Measurements from ENCODE around the gene ZC3H15.

Gene ZC3H15

DNA sequence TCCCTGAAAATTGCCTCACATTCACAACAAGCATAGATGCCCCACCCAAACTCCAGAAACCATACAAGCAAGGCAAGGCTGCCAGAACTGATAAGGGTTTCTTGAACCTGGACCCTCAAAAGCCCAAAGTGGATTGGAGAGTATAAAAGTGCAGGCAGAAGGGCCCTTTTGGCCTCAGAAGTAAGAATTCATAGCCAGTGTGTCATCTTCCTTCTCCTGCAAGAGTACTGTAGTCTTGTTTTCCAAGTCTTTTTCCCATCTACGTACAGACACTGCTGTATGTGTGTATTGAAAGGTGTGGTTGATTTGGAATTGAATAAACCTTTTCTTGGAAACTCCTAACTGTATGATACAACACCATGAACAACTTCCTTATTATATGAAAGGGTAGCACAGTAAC, 46.8 kb downstream of the ZC3H15 start:
- TF ChIP-seq ZFX (IDR thresholded peaks at IDR 0.05; ENCODE audit: borderline replicate concordance), result no peak
- TF ChIP-seq, protein P1, sequence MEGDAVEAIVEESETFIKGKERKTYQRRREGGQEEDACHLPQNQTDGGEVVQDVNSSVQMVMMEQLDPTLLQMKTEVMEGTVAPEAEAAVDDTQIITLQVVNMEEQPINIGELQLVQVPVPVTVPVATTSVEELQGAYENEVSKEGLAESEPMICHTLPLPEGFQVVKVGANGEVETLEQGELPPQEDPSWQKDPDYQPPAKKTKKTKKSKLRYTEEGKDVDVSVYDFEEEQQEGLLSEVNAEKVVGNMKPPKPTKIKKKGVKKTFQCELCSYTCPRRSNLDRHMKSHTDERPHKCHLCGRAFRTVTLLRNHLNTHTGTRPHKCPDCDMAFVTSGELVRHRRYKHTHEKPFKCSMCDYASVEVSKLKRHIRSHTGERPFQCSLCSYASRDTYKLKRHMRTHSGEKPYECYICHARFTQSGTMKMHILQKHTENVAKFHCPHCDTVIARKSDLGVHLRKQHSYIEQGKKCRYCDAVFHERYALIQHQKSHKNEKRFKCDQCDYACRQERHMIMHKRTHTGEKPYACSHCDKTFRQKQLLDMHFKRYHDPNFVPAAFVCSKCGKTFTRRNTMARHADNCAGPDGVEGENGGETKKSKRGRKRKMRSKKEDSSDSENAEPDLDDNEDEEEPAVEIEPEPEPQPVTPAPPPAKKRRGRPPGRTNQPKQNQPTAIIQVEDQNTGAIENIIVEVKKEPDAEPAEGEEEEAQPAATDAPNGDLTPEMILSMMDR (IDR thresholded peaks at IDR 0.05), result no peak
- H3K27ac ChIP-seq, result peak overlapping the region; percentile 83

DNA sequence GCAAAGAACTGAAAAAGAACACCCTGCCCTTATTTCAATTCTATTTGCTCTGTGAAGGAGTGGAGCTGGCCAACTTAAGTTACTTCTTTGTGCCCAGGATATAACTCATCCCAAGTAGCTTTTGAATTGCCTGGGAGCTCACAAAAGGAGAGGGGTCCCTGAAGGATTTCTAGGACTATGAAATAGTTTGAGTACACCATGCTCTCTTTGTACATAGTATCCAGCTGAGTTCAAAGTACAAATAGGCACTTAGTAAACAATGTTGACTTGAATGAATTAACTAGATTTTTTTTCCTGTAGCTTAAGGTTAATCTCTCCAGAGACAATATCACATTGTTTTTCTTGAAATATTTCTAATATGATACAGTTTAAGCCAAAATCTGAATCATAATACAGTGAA, 47.7 kb downstream of the ZC3H15 start:
- no peak for TF ChIP-seq ZFX (IDR thresholded peaks at IDR 0.05; ENCODE audit: borderline replicate concordance)
- TF ChIP-seq, protein P1 (IDR thresholded peaks at IDR 0.05), result no peak
- peak overlapping the region; percentile 83 for H3K27ac ChIP-seq

DNA sequence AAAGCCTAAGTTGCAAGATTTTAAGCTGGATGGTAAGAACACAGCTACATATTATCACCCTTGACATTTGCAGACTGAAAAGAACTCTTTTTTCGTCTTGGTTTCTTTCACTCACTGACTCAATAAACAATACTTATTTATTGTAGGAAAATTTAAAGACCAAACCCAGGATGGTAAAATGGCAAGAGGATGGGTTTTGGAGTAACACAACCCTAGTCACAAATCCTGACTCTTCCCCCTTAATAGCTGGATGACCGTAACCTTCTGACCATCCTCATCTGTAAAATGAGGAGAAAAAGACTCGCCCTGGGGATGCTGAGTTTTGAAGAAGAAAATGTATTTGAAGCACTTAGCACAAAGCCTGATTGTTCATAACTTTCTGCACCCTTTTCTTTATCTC, 48.3 kb downstream of the ZC3H15 start:
- TF ChIP-seq, protein P1 (IDR thresholded peaks at IDR 0.05), result no peak
- no peak for TF ChIP-seq ZFX (IDR thresholded peaks at IDR 0.05; ENCODE audit: borderline replicate concordance)
- peak overlapping the region; percentile 83 for H3K27ac ChIP-seq

DNA sequence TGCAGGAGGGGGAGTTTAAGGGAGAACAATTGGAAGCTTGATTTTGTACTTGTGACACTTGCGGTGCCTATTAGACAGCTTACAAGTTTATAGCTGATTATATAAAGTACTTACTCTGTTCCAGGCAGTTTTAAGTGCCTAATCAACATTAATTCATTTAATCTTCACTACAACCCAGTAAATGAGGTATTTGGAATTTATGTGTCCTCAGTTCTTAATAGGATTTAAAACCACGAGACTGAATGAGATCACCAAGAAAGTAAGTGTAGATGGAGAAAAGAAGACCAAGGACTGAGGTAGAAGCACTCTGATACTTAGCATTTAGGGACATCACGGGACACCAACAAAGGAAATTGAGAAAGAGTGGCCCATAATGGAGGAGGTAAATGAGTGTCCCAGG, 49.8 kb downstream of the ZC3H15 start:
- H3K27ac ChIP-seq, result no peak overlapping the region
- TF ChIP-seq, protein P1 (IDR thresholded peaks at IDR 0.05), result no peak
- no peak for TF ChIP-seq ZFX (IDR thresholded peaks at IDR 0.05; ENCODE audit: borderline replicate concordance)

DNA sequence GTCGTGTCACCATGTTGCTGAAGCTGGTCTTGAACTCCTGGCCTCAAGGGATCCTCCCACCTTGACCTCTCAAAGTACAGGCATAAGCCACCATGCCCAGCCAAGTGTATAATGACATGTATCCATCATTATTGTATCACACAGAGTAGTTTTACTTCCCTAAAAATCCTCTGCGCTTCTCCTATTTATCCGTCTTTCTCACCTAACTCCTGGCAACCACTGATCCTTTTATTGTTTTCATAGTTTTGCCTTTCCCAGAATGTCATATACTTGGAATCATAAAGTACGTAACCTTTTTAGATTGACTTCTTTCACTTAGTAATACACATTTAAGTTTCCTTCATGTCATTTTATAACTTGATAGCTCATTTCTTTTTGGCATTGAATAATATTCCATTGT, 51.0 kb downstream of the ZC3H15 start:
- no peak overlapping the region for H3K27ac ChIP-seq
- TF ChIP-seq, protein P1 (IDR thresholded peaks at IDR 0.05), result no peak
- TF ChIP-seq ZFX (IDR thresholded peaks at IDR 0.05; ENCODE audit: borderline replicate concordance), result no peak

DNA sequence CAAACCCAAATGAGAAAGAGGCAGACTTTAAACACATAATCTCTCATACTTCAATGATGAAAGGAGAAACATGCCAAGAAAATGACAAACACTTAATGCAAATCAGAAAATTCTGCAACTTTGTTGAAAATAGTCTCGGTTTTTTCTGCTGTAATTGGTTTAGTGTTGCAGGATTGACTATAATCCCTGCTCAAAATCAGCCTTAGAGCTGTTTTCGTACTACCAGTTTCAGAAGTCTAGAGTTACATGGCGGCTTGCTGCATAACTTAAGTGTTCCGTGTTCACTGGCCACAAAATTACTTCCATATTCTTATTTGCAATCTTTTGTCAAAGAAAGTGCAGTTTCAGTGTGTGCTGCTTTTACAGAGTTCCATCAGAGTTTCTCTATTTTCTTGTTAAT, 54.9 kb downstream of the ZC3H15 start:
- H3K27ac ChIP-seq, result no peak overlapping the region
- TF ChIP-seq, protein P1 (IDR thresholded peaks at IDR 0.05), result no peak
- TF ChIP-seq ZFX (IDR thresholded peaks at IDR 0.05; ENCODE audit: borderline replicate concordance), result no peak

DNA sequence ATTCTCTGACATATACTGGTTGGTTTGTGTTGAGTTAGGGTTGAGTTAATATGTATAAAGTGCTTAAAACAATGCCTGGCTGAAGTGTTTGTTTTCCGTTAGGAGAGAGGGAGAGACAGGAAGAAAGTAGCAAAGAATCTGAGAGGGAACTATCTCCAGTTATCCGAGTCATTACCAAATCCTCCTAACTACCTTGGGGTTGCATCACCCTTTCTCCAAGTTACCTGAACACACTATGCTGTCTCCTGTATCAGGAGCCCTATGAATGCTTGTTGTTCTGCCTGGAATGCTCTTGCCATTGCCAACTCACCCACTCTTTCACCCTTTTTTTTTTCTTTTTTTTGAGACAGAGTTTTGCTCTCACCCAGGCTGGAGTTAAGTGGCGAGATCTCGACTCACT, 55.9 kb downstream of the ZC3H15 start:
- no peak overlapping the region for H3K27ac ChIP-seq
- TF ChIP-seq ZFX (IDR thresholded peaks at IDR 0.05; ENCODE audit: borderline replicate concordance), result no peak
- TF ChIP-seq, protein P1 (IDR thresholded peaks at IDR 0.05), result no peak

Measured in 22Rv1 (cell line).